K562 (cell line): ENCODE data around the gene PRKAR1B.

ENCODE experiments used
- CTCF ChIP-seq, 3 experiments: IDR thresholded peaks in 2 of 3; conservative IDR thresholded peaks in 1 of 3; 2 replicates each; pipeline ENCODE4 v1.5.1; 2011 to 2012; ENCODE audit warnings: low read length in 3 of 3, mild to moderate bottlenecking in 3 of 3, control low read depth in 2 of 3, improper control_type of control experiment in 1 of 3, inconsistent platforms in 1 of 3, low read depth in 1 of 3, mixed read lengths in 1 of 3, moderate library complexity in 1 of 3; ENCODE audit not compliant: insufficient read depth in 2 of 3
- EP300 ChIP-seq: IDR thresholded peaks from 2 replicates; pipeline ENCODE4 v1.6.1; 2012; ENCODE audit warnings: low read length, improper control_type of control experiment
- ZNF766 ChIP-seq: fragments of 200-800 bp; sonication (Bioruptor generic); conservative IDR thresholded peaks from 2 replicates; pipeline ENCODE4 v1.6.1; 2016; ENCODE audit warnings: missing genetic modification characterization, missing compliant biosample characterization

GRCh38 chr7:652881-653280 lies 74.2 kb downstream of the PRKAR1B start:
- TF ChIP-seq CTCF (IDR thresholded peaks at IDR 0.05 in 2 of 3, conservative IDR thresholded peaks at IDR 0.05 in 1 of 3; ENCODE audit: insufficient read depth in 2 of 3, low read depth in 1 of 3, low read length in 3 of 3), result no peak
- TF ChIP-seq ZNF766 (CRISPR knock-in tag), result no peak
- TF ChIP-seq EP300, result no peak
